Retina (tissue), 1 donor: Measurements from ENCODE around the gene ATP8A2.

Source experiments
- DNase-seq: peaks from one replicate; pipeline ENCODE4 v3.0.0-alpha.2; 2016

ATP8A2 gene

DNA sequence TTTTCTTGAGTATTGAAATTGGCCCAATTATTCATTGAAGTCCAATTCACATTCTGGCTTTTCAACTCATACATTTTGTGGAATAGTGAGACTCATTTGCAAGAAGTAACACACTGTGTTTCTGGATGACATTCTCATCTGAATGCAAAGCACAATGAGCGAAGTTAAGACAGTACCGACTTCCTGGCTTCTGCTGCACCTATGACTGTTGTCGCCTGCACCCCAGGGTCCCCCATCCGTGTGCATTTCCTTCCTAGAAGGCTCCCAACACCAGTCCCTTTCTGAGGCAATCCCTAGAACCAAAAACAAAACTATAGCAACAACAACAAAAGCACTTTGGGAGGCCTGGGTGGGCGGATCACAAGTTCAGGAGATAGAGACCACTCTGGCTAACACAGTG, 496.7 kb downstream of the ATP8A2 start:
- no peak for DNase-seq

DNA sequence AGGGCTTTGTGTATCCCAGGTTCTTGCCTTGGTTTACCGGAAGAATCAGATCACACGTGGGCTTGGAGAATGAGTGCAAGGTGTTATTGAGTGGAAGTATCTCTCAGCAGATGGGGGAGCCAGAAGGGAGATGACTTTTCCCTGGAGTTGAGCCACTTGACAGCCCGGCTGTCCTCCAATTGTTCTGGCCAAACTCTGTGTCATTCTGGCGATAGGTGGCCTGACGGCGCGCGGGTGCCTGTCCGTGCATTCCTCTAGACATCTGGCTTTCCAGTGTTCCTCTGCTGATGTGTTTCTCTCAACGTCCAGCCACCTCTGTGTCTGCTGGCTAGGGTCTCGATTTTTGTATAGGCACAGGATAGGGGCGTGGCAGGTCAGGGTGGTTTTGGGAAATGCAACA, 498.2 kb downstream of the ATP8A2 start:
- no peak for DNase-seq

DNA sequence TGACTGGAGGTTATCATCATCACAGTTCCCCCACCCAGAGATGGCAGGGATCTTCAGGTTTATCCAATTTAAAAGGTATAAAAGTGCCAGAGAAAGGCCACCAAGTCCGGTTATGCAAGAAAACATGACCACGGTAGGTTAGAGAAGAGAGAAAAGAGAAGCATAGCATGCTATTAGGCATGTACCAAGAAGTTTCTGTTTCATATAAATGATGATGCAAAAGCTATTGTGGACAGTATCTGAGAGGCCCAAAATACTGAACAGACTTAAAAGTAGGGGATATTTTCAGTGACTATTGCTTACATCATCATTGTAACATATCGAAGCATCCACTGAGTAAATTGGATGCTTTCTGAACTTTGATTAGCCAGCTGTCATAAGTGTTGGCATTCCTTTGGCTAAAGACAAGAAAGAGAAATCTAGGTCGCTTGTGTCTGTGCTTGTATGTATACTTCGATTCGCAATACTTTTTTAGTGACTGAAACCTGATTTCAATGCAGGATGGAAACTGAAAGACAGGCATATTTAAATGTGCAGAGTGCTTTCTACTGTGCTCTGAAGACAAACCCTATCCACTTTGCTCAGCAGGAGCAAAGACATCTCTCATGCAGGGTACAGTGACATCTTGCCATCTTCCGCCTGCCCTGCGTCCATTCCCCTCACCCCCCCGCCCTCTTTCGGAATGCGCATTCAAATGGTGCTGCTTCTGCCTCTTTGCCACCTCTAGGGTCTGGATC, 499.8 kb downstream of the ATP8A2 start:
- DNase-seq = no peak

DNA sequence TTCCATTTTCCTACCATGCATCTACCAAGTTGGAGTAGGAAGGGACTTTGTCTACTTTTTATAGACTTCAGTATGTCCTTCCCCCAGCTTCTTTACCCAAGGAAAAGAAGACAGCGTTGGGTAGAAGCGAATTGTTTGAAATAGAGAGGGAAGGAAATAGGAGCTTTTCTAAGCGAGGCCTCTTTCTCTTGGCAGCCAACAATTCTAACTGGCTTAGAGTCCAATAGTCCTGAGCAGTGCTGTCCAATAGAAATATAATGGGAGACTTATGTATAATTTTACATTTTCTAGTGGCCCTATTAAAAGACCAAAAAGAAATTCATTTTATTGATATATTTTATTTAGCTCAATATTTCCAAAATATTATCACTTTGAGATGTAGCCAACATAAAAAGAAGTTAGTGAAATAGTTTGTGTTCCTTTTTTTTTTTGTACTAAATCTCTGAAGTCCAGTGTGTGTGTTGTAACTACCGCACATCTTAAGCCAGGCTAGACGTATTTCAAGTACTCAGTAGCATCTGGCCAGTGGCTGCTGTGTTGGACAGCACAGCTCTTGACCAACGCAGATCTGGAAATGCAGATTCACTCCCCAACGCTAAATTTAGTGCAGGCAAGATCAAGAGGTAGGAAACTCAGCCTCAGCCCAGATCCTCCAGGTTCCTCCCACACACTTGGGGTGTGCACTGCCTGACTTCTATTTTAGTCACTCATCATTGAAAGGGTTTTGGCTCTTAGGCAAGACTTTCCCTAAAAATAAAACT, 500.9 kb downstream of the ATP8A2 start:
- DNase-seq = no peak

DNA sequence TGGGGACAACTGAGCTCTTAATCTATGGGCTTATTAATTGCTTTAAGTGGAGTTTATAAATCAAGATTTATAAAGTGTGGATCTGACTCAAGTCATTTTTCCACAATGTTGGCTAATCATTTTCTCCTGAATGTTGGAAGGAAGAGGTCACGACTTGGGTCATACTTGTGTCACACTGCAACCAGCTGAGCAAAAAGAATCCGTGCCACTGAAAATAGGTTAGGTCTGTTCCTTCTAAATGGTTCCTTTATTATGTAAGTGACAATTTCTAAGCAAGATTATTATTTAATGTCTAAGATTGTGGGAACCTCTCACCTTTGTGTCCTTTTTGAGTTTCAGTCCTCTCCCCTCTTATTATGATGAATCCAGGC, 501.5 kb downstream of the ATP8A2 start:
- no peak for DNase-seq

DNA sequence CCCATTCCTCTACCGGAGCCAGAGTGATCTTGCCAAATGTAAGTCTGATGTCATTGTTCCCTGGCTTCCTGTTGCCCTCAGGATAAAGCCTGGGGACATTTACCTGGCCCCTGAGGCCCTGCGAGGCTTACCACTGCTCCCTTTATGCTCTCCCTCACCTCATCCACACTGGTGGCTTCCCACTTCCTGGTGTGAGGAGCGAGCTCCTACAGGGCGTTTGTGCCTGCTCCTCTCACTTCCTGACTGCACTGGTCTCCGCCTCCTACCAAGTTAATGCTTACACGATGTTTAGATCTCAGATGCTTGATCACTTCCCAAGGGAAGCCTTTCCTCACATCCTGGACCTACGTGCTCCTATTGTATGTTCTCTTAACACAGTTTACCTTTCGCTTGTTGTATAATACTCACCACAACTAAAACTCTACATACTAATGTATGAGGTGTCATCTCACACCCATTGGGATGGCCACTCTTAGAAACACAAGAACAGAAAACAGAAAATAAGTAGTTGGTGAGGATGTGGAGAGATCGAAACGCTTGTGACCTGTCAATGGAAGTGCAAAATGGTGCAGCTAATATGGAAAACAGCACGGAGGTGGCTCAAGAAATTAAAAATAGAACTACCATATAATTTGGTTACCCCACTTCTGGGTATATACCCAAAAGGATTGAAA, 502.4 kb downstream of the ATP8A2 start:
- no peak for DNase-seq

DNA sequence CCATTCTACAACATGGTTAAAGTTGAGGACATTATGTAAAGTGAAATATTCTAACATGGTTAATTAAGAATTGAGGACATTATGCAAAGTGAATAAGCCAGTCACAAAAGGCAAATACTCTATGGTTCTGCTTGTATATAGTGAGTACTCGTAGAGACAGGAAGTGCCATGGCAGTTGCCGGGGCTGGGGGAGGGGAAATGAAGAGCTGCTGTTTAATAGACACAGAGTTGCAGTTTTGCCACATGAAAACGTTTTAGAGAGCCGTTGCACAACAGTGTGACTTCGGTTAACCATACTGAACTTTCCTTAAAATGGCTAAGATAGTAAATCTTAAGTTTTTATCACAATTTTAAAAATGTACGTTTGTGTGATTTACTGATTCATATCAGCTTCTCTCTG, 503.1 kb downstream of the ATP8A2 start:
- no peak for DNase-seq

DNA sequence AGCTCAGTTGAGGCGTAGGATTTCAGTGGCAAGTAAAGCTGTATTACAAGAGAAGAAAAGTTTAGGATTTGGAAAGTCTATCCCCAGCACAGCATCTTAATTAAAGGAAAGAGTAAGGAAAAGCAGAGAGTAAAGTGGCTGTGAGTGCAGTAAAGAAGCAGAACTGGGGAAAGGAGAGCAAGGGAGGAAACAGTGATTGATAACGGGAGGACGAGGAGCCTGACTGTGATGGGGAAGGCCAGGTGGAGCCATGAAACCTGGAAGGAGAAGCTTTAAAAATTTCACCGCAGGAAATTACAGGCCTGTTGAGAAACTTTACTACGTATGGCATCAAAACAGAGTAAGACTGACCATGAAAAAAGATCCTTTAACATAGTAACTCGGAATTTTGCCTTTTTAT, 504.5 kb downstream of the ATP8A2 start:
- DNase-seq = no peak

DNA sequence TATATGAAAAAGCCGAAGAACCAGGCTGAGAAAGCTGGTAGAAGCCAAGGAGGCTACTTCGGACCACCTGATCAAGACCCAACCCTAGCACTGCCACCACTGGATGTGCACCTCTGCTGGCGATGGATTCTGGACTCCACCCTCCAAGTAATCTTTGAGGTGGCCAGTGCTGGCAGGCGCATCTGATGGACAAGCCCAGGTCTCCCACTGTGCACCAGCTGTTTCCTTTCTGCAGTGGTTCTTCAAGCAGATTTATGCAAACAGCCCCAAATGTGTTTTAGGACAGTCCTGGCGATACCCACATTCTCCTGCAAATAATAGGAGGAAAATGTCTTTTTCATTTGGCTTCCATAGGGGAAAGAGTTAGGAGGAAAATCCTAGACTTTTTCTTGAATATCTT, 507.7 kb downstream of the ATP8A2 start:
- DNase-seq = no peak

DNA sequence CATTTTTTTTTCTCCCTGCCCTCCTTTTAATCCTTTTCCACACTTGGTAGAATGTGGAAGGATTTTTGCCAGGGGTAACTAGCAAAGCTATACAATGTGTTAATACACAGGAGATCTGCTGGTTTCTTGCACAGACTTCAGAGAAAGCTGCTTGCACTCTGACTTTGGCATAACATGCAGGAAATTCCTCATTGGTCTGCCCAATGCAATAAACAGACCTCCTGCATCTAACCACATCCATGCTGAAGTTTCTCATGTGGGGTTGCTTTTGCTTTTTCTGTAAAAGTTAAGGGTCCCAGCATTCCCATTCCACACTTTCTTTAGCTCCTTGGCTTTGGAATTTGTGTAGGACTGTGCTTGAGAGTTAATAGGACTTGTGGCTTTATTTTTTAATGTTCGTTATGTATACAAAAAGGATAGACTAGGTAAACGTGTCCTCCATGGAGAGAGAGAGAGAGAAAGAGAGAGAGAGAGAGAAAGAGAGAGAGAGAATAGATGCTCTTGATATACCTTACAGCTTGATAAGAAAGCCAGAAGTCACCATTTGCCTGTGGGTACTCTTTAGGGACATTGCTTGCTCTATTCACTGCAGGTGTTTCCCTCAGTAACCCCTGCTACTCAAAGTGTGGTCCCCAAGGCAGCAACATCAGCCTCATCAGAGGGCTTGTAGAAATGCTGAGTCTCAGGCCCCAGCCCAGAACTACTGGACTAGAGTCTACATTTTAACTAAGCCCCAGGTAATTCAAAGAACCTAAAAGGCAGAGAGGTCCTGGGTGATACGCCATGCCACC, 509.6 kb downstream of the ATP8A2 start:
- no peak for DNase-seq

DNA sequence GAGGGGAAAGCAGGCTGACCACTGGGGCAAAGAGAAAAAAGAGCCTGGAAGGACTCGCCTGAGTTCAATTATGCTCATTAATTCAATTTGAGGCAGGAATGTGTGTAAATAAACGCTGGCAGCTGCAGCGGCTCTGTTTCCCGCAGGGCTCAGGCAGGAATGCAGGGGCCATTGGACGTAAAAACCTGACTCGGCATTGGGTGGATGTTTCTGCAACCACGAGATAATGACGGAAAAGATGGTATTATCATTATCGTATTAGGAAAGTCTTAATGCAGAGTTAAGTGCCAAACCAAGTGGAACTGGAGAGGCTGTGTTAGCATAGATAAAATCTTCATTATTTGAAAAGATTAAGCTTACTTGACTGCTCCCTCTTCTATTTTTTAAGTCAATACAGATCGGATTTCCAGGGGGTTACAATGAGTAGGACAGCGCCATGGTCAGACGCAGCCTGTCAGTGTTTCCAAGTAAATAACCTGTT, 510.2 kb downstream of the ATP8A2 start:
- peak; percentile 80 for DNase-seq

DNA sequence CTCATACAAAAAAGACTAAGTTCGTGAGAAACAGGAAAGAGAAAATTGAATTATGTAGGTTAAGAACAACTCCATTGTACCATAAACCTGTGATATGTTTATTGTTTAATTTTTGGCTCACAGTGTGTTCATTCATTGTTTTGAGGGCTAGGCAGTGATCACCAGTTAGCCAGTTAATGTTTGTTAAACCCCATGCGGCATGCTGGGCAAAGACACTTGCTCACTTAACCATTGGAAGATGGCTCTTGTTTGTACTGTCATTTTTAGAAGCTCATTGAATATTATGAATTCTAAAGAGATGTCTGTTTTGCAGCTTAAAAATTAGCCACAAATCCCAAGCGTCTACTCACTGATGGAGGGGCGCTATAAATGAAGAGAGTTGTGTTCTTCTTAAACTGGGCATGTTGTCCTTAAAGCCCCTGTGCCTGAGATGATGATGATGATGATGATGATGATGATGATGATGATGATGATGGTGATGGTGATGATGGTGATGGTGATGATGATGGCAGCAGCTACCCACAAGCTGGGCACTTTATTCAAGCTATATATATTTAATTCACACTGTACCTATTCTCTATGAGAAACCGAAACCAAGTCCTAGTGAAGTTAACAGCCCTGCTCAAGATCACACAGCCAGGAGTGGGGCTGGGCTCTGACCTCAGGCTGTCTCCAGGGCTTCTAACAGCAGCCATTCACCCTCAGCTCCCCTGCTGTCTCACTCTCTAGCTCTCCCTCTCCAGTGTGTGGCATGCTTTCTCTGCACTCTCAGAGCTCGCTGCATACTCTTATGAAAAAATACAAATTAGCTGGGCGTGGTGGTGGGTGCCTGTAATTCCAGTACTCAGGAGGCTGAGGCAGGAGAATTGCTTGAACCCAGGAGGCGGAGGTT, 510.9 kb downstream of the ATP8A2 start:
- peak; percentile 20 for DNase-seq

DNA sequence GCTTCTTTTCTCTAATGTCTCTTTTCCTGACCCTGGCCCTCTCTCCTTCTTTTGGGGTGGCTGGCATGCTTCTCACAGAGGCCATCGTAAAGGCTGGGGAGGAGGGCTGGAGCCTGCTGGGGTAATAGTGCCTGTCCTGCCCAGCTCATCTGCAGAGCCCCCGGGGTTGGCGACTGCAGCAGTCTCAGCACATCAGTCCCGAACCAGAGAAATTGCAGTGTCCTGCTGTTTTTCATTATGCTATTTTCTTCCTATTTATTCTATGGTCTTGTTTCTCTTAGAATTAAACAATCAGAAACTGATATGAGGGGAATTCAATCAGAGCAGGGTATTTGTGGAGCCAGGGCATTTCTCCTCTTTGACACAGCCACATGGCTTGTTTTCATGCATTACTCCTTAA, 513.6 kb downstream of the ATP8A2 start:
- no peak for DNase-seq

DNA sequence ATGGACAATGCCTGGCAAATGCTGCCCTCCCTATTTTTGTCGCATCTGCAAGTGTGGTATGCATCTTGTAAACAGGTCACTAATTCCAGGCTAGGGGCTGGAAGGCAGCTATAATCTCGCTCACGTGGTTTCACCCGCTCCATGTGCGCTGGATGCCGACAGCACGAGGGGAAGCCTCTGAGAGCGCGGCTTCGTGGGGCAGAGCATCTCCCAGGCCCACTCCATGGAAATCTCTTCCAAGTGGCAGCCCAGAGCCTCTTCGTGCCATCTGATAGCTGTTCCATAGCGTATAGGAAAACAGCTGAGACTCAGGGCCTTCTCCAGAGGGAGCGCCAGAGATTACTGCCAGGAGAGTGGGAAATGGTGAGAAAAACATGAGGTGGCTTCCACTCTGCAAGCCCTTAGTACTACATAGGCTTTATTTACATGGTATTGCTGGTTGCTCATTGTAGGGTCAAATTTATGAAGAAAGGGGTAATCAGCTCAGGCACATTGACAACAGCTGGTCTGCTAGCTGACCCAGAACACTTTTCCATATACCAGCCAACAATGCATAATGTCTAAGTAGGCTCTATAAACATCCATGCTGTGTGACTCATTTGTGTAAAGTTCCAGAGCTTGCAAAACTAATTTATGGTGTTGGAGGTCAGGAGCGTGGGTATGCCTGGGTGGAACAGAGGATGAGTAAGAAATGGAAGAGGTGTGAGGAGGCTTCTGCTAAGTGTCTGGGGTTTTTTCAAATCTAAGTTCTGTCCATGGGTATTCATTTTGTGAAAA, 514.9 kb downstream of the ATP8A2 start:
- DNase-seq = peak; percentile 30

DNA sequence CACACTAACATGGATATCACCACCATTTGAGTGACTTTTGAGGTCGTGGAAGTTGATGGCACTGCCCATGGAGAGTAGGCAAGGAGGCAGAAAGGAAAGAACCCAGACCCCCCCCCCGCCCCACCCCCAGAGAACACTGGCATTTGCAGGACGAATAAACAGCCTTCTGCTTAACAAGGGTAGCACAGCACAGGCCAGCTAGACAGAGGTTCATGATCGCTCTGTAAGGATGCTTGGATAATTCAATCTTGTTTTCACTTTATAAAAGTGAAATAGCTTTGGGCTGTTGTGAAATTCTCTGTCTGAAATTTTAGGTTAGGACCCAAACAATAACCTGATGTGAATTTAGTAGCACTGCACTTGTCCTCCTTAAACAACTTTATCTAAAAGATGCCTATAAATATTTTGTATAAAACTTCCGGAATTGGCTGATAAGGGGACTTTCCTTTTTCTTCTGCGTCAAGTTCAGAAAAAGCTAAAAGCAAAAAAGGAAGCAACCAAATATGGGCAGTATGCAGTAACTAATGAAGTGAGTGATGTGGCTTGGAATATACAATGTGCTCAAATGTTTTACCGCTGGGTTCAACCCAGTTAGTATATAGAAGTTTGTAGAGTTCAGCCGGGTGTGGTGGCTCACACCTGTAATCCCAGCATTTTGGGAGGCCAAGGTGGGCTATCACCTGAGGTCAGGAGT, 516.3 kb downstream of the ATP8A2 start:
- no peak for DNase-seq

DNA sequence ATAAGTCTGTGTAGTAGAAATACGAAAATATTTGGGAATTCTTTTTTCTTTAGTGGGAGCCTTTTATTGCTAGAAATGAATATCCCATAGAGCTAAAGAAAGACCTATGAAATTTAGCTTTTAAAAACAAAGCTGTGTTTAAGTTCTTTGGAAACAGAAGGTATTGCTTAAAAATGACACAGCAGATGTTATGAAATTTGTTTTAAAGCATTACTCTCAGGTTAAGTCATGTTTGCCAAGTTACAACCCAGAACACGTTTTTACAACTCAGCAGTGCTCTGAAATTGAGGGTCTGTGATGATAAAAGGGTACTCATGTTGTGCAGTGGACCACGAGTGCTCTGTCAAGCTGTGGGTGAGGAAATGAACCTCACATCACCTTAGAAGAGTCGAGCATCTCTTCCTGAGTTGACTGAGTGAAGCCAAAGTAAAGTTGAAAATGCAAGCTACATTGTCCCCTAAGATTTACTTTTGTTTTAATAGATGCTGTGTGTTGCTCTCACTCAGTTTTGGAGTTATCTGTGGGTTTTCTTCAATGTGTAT, 519.0 kb downstream of the ATP8A2 start:
- no peak for DNase-seq

DNA sequence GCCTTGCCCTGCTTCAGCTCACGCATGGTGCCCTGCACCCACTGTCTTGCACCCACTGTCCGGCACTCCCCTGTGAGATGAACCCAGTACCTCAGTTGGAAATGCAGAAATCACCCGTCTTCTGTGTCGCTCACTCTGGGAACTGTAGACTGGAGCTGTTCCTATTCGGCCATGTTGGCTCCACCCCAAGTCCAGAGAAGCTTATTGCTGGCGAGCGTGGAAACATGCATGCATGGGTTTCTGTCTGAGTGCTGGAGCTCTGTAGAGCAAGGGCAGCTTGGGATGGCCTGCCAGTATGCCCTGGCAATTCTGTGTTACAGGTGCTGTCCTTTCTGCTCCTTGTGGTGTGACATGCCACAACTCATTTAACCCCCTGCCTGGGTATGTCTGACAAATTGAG, 527.2 kb downstream of the ATP8A2 start:
- DNase-seq = no peak

DNA sequence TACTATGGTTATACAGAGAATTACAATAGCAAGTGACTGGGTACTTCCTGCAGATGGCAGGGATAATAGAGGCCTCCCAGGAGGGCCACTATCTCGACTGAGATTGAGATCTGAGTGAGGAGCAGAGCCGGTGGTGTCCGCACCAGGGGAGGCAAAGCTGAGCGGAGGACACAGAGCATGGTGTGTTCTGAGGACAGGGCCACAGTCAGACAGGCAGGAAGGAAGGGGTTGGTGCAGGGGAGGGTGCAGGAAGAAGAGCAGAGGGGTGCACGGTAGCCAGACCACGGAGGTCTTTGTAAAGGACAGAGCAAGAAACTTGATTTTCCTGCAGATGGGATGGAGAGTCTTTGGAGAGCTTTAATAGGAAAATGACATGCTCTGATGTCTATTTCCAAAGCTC, 527.7 kb downstream of the ATP8A2 start:
- DNase-seq = no peak

DNA sequence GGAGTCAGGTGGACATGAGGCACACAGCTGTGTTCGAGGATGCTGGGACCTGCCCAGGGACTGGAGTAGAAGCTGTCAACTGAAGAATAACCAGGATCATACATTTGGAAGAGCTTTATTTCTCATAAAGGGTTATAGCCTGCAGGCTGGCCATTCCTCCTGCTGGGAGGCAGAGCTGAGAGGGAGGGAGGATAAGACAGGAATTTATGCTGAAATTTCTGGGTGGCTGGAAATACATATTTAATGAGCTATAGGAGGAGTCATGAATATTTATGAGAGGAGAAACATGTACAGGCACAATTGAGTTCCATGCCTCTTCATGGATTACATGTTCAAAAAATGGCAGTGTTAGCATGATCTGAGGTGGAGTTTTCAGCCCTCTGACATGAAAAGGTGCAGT, 528.2 kb downstream of the ATP8A2 start:
- DNase-seq = no peak
